ENCODE results near the gene TBC1D8.

The TBC1D8 gene

DNA sequence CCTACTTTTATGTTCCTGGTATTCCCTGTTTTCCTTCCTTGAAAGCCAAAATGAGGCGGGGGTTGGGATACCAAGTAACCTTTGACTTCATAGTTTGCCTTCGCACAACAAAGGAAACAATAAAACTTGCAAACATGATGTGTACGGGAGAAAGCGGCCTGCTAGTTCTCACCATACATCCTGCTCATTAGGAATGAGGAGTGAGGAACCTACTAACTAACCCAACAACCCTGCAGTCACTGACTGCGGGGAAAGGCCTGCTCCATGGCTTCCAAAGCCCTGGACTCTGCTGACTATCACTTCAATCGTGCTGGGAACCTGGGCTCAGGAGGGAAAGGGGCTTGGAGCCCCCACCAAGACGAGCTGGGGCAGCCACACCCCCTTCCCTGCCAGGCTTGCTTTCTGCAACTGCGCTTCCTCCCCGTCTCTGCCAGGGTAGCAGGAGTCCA, 124.9 kb downstream of the TBC1D8 start:
- DNase-seq = no peak

DNA sequence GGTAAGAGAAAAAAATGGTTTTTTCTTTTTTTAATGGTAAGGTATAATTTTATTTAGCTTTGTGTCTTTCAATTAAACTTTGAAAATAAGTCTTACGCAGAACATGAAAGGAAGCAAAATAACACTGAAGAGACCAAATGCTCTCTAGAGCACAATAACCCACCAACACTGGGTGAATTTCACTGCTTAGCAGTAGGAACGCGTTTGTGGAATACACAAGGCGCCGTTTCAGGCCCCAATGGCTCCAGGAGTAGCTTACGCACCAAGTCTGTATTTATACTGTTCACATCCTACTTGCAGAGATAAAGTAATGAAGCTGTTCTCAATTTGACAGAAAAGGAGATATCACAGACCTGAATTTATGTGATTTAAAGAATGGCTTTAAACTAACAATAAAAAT, 125.6 kb downstream of the TBC1D8 start:
- no peak for DNase-seq

DNA sequence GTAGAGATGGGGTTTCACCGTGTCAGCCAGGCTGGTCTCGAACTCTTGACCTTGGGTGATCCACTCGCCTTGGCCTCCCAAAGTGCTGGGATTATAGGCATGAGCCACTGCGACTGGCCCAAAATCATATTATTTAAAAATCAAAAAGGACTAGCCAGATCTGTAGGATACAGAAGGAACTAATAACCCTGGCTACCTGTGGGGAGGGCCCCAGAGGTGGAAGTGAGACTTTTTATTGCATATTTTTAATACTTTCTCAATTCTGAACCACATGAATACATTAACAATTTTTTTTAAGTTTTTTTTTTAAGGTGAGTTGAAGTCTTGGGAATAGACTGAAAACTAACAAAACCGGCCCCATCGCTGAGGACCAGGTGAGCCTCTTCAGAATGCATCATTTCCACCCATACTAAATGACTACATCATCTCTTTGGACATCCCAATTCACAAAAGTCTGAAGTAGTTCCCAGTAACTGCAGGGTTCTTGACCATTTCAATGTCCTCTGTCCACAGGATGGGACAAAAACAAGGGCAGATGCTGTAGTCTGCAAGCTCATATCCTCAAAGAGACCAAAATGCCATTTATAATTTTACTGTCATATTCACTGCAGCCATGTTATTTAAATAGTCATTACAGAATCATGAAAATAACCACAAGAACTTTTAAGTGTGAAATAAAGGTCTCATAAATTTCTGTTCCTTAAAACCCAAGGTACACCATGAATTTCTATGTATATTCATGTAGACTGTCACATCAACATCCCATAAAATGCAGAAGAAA, 127.7 kb downstream of the TBC1D8 start:
- DNase-seq = no peak

DNA sequence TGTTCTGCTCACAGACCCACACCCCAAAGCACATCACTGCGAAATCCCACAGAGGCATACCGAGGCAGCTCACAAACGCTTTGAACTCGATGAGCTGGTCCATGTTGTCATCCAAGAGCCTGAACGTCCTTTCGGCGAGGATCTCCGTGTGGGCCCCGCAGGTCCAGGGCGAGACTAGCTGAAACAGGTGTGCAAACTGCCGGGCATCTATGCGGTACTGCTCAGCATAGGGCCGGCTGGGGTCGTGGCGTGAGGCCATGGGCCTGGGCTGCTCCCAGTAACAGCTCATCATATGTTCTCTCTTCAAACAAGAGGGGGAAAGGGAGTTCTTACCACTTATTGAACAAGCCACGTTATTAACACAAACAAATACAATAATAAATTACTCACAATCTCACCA, 129.0 kb downstream of the TBC1D8 start:
- no peak for DNase-seq

DNA sequence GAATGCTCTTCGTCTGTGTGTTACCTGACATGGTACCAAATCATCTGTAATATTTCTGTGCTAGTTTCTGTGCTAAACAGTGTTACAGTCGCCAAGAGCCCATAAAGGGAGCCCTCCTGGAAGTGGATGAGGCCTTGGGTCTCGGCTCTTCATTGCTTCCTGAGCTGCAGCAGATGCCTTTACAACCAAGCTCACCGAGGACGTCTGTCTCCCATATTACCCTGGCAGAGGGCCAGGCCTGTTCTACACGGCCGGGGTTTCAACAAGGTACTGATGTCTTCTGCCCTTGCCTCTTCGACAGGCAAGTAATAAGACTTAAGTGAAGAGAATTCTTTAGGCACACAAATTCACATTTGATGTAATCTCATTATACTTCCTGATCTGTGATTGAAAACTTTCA, 132.2 kb downstream of the TBC1D8 start:
- DNase-seq = no peak

DNA sequence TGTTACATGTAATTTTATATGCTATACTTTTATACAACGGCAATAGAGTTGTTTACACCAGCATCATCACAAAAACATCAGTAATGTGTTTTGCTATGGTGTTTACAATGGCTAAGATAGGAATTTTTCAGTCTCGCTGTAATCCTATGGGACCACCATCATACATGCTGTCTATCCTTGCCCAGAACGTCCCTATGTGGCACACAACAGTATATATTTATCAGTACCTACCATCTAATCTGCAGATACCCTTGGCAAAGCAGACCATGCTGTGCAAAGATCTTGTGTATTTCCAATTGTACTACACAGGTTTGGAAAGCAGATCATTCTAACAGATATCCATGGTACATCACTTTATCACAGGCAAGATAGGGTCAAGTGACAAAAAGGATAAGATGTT, 133.8 kb downstream of the TBC1D8 start:
- DNase-seq = no peak

DNA sequence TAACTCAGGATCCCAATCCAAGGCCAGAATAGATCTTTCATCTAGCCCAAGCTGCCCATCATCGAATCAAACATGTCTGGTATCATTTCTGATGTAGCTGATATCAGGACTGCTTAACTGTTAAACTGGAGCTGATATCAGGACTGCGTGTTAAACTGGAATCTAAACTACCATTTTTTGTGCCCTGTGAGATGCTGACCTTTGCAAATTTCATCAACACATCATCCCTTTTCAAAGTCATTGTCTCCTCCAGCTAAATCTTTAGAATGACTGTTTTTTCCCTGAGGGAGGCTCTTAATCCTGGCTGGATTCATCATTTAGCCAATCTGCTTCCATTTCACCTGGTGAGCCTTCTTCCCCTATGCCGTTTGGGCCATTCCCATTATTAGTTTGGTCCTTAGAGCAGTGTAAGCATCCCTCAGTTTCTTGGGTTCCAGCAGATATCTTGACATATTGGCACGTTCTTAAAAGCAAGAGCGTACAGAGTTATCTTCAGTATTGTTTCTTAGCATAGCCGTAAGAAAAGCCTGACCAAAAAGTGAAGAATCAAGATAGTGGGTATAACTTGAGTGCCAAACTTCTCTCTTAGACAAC, 136.8 kb downstream of the TBC1D8 start:
- no peak for DNase-seq

DNA sequence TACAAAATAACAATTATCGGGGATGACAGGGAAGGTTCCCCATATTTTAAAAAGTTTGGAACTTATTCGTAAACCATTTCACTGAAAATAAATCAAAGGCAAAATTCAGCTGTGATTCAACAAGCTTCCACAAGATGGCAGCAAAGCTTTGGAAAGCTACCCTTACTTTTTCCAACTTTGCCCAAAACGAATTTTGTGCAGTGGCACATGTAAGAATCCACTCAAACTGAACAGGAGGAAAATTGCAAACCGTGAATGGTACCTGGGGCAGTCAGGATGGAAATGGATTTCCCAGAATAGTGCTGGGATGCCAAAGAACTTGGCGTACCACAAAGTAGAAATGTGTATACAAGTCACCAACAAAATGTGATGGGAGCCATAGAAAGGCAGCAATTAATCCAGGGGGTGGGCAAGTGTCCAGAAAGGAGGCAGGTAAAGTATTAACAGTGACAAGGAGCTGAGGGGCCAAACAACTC, 138.4 kb downstream of the TBC1D8 start:
- DNase-seq = peak in 1 of 2 experiments; percentile 9

DNA sequence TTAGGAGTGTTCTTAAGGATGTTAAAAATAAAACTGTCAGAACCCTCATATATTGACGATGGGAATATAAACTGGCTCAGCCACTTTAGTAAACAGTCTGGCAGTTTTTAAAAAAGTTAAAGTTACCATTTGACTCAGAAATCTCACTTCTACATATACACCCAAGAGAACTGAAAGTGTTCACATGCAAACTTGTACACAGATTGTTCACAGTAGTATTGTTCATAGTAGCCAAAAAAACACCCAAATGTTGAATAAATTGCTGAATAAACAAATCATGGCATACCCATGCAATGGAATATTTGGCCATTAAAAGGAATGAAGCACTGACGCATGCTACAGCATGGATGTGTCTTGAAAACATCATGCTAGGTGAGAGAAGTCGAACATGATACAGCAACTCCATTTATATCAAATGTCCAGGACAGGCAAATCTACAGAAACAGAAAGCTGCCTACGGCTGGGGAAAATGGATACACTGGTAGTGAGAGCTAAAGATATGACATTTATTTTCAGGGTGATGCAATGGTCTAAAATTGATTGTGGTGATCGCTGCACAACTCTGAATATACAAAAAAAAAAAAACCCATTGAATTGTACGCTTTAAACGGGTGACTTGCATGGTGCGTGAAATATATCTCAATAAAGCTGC, 139.0 kb downstream of the TBC1D8 start:
- DNase-seq = no peak

DNA sequence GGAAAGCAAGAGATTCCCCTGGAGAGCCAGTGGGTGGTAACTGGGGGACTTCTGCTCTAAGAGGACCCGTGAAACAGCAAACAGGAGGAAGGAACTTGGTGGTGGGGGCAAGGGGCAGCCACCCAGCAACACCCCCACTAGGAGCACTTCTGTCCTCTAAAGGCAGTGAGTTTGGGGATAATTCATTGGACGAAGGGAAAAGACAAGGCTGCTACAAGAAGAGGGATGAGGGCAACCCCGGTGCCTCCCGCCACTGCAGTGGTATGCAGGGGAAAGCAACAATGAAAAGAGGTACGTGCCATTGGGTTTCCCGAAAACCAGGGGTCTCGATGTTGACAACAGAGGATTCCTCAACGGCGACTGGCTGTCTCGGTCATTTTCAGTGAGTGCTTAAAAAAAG, 140.0 kb downstream of the TBC1D8 start:
- DNase-seq = no peak

DNA sequence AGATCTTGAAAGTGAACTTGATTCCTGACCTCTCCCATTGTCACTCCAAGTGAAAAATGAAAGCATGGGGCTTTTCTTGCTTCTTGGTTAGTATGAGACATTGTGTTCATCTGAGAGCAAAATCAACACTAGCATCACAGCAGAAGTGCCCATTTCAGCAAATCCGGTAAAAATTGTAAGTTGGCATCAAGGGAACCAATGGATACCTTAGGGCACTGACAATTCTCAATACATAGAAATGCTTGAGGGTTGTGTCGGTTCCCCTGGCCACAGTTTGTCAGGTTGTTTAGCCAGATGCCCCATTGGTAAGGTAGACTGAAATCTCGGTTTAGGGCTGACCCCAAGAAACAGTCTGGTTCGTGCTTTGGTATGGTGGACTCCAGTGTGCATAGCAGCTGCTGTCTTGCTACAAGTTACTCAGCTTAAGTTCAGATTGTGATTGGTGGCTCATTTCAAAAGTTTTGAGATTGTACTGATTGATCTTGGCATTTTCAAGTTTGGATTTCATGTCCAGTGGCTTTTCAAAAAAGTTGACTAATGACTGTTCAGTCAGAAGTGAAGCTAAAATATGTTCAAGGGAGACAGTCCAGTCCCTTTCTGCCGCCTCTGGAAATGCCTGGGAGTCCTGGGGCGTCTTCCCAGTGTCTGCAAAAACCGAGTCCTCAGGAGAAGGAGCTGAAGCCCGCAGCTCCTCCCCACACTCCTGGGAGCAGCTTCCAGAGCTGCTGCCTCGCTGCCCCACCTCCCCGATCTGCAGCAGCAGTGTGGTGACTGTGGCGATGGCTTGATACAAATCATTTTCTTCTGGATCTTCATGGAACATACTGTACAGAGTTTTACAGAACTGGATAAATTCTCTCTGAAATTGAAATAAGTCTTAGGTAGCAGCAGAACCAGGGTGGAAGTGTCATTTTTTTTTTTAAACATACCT, 143.5 kb downstream of the TBC1D8 start:
- no peak for DNase-seq

DNA sequence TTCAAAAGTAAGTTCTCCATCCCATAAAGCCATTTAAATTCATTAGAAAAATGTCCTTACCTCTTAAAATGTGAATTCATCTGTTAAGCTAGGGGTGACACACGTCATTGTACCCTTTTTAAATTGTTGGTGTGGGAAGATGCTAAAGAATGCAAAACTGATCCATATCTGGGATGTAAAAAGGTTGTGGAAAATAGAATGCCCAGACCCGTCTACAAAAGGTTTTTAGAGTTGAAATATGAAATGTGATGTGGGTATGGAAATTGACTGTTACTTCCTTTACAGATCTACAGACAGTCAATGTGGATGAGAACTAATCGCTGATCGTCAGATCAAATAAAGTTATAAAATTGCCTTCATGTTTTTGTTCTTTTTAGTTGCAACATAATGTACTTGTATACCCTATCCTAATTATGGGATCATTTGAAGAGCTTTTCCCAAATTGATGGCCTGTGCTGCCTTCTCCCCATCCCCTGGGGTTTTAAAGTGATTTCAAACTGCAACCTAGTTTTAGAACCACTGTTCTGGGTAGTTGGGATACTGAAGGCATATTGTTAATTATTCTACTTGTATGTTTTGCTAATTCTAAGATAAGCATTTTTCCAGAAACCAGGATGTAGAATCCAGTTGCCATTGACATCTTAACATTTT, 145.0 kb downstream of the TBC1D8 start:
- DNase-seq = no peak

DNA sequence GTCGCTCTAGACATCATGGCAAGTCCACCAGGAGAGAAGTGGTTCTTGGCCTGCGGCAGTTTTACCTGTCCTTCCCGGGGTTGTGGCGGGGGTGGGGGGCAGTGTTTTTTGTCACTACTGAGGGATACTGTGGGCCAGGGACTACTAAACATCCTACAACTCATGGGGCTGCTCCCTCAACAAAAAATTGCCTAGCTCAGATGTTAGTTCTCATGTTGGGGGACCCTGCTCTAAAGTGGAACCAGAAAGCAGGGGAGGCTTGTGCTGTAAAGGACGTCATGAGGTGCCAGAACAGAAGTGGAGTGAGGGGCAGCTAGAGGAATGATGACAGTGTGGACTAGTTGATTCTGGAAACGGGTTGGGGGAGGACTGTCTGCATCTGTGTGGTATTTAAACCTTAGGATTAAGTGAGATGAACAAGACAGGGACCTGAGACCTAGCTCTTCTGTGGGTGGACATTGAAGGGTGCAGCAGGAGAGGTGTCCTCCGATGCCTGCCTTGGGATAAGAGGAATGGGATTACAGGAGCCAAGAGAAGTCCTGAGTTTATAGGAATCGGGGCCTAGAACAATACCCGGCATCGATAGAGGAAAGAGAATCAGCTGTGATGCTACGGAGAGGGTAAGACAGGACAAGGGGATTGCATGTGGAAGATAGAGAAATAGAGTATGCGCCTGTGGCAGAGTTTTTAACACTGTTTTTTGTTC, 146.4 kb downstream of the TBC1D8 start:
- no peak for DNase-seq

DNA sequence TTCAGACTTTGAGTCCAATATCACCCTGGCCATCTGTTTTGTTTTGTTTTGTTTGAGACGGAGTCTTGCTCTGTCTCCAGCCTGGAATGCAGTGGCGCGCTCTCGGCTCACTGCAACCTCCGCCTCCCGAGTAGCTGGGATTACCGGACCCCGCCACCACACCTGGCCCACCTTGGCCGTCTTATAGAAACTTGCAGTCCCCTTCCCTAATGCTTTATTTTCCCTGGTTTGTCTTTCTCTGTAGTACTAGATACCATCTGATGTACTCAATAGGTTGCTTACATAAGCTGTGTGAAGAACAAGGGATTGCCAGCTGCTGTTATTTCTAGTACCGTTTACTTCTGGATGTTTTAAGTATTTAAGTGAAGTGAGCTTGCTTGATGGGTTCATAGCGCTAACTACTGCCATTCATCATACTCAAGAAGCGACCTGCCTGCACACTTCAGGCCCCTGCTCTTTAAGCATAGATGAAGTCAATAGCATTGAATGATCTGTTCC, 147.9 kb downstream of the TBC1D8 start:
- no peak for DNase-seq

DNA sequence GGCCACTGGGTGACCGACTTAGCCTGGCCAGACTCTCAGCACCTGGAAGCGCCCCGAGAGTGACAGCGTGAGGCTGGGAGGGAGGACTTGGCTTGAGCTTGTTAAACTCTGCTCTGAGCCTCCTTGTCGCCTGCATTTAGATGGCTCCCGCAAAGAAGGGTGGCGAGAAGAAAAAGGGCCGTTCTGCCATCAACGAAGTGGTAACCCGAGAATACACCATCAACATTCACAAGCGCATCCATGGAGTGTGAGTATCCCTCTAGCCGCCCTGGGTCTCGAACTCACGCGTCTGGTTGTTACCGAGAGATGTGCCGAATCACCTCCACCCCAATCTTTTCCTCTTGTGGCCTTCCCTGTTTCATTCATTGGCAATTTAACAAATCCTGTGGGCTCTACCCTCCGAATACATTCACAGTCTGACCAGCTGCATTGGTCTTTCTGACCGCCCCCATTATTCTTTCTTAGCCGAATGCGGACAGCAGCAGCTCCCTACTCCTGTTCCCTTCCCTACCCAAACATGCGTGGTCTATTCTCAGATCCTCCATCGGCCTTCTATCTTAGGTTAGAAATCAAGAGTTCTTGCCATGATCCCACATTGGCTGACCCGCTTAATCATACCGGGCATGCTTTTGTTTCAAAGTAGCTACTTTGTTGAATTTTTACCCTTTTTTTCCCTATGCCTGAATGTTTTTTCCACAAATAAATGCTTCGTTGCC, 148.5 kb downstream of the TBC1D8 start:
- DNase-seq = no peak

DNA sequence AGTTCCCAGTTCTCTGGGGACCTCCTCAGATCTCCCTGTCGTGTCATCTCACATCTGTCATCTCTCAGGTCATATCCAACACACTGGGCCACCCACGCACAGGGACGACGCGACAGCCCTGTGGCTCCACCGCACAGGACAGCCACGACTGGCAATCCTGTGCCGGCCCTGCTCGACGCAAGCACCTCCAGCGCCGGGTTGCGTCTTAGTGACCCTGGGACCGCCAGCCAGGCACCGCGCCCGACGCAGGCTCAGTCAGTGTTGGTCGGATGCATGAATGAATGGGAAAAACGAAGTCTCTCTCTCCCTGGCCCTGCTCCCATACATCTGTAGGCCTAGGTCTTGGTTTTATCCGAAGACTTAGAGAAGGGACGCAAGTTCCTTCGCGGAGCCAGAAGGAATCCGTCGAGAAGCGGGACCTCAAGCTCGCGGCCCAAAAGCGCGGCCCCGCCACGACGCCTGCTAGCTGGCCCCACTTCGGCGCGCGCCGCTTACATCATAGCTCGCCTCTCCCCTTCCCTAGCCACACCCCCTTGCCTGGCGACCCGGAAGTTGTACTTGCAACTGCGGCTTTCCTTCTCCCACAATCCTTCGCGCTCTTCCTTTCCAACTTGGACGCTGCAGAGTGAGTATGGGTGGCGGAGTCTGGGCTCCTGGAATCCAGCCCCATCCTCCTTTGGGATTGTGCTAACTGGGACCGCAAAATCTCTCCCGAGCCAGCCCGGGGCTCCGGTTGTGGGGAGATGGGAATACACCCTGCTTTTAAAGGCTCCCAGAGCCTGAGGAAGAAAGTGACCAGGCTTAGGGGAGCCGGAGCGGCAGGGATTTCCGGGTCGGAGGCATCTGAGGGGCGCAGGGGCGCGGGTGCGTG, 149.3 kb downstream of the TBC1D8 start, which contains the start of gene RPL31:
RPL31 (plus strand) TSS at position 599 of the 871 bp plus-strand sequence. CDS start 413 bp downstream, outside the sequence.
- peak; percentile 69 to 73 for DNase-seq

DNA sequence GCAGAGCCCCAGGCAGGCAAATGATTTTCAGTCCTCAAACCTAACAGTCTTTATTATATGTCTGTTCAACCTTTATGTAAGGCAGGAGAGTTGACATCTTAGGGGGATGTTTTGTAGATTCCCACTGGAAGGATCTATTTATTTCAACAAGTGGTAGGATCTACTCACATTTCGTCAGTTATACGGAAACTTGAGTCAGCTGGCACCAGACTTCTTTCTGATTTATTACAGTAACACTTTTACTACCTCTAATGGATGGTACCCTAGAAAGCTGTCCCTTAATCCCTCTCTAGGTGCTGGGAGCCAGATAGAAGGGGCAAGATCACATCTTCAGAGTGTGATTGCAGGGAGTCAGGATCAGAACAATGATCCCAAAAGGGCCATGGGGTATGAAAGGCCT, 151.2 kb downstream of the TBC1D8 start:
- no peak for DNase-seq

DNA sequence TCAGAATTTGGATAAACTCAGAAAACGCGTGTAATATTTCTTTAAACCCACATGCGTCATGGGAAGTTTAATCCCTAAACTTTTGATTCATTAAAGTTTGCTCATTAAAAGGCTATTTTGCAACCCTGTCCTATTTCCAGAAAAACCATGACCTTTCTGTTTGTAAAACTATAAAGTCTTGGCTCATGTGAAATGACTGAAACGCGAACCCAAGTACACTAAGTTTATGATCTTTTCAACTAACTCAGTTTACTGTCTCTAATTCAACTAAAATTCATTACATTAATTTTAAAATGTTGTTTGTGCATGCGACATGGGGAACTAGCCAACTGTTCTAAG, 153.0 kb downstream of the TBC1D8 start:
- DNase-seq = no peak

DNA sequence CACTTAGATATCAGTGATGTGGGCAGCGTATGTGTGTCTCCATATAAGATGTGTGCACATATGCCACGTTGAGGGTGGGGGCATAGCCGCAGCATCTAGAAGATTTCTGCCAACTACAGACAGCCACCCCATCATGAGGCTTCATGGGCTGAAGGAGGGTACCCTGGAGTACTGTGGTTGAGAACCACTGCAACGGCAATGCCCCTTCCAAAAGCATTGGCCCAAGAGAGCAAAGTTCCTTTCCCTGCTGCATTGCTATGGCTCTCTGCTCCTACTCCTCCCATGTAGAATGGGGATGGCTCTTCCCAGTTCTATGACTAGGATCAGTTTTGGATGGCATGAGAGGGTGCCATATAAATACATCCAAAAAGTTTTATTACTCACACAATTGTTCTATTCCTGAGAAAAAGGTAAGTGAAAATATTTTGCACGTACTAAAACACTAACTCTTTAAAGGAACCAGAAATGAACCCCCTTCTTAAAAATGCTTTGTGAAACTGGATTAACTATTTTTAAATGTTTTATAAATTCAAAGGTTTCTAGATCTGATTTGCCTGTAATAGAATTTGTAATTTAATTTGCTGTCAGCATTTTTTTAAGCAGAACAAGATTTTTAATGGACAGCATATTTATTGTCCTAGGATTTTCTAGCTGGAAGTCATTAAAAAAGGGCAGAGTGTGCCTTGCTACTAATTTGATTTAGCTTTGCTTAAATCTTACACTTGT, 153.5 kb downstream of the TBC1D8 start:
- DNase-seq = no peak
